Hematopoietic multipotent progenitor cell (in vitro differentiated cells): Measurements from ENCODE around the gene RBP3. TPM values are rescaled to one million over a fixed set of nuclear protein-coding genes. Genes with fewer than 3 reads are reported as not detected.

ENCODE experiments used
- DNase-seq, 3 donors: peaks; one replicate each; pipeline ENCODE4 v3.0.0-alpha.2; 2011 to 2015; ENCODE audit warnings: low read depth in 2 of 3, low spot score in 2 of 3
- total RNA-seq: library from RNA; depleted of rRNA; stranded (reverse); fragments of >200 nt; gene quantifications from one replicate; pipeline ENCODE4 v1.2.3, GENCODE V29; 2012

Gene RBP3
- total RNA-seq, 1 donor = not detected

DNA sequence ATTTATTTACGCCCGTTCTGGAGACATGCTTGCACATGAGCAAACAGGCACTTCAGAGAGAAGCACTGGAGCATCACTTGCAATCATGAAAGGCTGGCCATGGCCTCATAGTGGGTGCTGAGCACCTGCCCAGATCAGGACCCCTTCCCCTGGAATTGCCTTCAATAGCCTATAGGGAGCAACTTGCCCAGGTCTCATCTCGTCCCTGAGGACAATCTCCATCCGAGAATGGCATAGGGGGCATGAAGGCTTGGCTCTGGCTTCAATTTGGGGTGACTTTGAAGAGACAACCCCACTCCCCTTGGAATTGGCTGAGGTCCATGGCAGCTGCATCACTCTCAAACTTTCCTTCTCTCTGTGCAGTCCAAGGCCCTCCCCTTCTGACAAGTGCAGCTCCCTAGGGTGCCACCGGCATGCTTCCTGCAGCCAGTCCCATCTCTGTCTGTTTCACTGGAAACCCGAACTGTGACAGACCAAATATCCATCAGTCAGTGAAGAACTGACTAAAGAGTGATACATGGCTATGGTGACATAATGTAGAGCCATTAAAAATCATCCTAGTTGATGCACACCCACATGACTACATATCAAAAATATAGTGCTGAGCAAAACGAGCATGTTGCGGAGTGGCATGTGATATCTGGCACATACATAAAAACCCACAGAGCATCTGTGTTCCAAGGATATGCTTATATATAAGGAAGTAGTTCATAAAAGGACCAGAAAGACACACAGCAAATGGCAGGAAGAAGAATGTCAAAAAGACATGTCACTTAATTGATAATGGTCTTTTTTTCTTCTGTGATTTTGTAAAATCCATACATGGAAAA, 13.5 kb upstream of the RBP3 start:
- DNase-seq = peak in 1 of 3 donors; percentile 17

DNA sequence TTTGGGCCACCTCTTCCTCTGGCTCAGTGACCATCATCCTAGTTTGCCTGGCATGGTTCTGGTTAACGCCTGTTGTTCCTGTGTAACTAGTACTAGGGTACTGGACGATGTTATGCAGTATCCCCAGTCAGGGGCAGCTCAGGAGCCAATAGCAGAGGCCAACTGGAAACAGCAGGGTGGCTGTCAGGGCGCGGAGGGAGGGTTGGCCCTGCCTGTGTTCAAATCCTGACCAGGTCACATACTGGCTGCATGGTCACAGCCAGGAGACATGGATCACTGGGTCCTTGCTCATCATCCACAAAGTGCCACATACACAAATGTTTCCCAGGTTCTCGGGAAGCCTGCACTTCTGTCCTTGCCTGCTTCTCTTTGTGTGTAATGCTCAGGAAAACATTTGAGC, 12.3 kb upstream of the RBP3 start:
- no peak for DNase-seq

DNA sequence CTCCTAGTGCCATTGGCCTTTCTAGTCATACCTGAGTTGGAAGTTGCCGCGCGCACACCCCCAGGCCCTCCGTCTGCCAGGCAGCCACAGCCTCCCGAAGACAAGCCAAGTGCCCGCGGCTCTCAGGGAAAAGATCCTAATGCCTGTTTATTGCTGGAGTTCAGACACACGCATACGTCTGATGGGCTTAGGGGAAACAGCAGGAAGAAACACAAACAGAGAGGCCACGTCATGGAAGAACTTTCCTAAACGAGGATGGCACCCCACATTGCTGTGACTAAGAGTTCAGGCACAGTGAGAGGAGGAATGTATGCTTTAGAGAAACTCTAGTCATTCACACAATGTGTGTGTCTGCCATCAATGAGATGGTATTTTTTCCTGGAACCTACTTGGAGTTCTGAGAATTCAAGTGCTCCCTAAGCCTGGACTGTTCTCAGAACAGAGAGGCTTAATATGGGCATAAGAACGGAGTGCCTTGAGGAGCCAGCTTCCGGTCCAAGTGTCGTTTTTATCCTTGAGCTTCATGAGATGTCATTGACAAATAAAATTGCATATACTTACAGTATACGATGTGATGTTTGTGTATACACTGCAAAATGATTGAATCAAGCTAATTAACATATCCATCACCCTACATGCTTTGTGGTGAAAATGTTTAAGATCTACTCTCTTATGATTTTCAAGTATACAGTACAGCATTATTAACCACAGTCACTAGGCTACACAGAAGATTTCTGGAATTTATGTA, 11.6 kb upstream of the RBP3 start:
- no peak for DNase-seq

DNA sequence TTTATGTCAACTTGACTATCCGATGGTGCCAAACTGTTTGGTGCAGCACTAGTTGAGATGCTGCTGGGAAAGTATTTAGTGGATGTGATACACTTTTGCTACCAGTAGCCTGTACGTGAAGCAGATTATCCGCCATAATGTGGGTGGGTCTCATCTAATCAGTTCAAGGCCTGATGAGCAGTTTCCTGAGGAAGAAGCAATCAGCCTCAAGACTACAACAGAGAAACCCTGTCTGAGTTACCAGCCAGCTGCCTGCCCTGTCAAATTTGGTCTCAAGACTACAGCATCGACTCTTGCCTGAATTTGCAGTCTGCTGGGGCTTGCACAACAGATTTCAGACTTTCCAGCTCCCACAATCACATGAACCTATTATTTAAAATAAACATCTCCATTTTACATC, 10.9 kb upstream of the RBP3 start:
- no peak for DNase-seq

DNA sequence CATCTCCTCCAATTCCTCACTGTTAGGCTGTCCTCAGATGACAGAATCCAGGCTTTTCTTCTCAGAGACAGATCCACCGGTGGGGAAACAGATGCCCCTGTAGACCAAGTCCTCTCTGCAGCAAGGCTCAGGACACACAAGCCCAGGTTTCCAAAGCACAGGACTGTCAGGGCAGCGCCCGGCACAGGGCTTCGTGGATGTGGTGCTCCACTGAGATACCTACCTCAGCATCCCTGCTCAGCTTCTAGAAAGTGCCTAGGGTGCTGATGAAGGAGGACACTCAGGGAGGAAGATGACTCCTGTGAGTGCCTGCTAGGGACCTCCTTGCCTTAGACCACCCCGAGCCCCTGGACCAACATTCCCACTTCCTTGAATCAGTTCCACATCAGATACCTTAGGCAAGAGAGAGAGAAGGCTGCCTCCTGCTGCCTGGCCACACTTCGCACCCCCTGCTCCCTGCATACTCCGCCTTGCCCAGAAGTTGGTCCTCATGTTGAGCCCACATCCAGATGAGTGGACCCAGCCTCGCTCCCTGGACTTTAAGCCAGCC, 8.9 kb upstream of the RBP3 start:
- no peak for DNase-seq

DNA sequence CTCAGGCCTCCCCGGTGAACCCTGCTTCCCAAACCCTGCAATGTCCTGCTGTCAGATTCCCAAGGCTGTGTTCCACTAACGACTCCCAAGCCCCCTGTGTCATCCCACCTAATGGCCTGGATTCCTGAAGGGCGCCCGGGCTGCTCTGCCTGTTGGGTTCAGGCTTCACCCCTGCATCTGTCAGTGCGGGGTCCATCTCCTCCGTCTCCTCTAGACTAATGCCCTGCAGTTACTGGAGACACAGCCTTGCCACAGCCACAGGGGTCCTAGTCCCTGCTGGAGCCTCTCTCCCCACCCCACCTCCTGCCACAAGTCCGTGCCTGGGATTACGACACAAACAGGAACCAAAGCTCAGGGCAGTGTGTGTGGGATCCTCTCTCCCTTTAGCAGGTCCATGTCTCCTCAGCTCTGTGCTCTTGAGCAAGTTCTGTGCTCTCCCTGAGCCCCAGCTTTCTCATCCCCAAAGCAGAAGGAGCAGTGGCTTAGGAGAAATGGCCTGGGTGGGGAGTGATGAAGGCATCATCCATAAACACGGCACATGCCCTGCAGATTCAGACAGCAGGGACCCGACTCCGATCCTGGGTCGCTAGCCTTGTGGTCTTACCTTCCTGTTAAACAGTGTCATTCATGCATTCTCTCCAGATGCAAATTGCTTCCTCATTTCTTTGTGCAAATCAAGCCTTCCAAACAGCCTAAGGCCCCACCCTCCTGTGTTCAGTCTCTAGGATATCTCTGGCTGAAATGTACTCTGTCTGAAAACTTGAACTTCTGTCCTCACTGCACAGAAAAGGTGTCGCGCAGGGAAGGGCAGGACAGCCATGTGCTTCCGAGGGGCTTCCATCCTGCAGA, 8.2 kb upstream of the RBP3 start:
- peak in 2 of 3 donors; percentile 40 to 82 for DNase-seq

DNA sequence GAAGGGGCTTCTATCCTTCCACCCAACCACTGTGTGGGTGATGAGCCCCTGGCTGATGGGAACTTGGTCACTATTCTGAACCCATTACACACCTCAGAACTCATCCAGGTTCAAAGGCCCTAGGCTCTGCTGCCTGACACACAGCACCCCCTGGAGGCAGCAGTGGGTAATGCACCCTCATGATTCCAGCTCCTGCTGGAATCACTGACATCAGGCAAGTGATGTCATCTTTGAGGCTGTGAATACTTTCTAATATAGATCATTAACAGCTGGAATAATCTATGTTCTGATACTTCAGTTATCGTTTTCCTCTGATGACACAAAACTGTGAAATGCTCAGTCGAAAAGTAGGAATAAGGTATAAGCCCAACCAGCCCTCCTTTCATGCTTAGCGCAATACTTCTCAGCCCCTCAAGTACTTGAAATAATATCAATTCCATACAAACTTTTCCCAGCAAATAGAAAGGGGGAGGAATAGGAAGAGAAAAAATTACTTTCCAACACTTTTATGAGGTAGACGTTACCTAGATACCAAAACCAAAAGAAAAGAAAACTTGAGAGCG, 7.5 kb upstream of the RBP3 start:
- DNase-seq = peak; percentile 49 to 69 (median 51)

DNA sequence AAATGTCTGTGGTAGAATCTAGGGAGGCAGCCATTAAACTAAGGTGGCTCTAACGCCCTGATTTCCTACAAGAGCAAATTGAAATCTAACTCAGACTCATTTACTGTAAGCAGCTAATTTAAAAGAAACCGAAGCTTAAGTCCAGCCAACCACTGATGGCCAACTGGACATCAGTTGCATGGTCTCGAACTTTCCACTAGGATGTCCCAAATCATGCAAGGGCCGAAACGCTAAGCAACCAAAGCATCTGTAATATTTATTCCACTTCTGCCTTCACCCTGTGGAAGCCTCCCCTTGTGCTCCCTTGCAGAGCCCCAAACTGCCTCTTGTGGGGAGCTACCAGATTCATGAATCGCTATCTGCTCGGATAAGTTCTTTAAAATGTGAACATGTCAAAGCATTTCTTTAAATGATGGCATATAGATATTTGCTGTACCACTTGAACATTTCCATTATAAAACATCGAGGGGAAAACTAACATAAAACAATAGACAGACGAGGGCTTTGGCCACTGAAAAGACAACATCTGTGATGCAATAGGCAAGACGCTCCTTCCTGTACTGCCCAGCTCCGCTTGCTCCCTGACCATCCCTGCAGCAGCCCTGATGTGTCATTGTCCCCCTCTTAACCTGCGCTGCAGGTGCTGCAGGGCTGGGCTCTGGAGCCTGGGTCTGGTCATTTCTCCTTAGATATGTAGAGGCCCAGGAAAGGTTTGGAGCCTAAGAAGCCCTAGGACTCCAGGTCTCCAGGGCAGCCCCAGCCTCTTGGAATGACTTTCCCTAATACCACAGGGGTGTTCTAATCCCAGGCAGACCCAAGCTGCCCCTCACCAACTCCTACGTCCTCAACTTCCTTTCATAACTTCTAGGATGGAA, 2.9 kb upstream of the RBP3 start:
- no peak for DNase-seq

DNA sequence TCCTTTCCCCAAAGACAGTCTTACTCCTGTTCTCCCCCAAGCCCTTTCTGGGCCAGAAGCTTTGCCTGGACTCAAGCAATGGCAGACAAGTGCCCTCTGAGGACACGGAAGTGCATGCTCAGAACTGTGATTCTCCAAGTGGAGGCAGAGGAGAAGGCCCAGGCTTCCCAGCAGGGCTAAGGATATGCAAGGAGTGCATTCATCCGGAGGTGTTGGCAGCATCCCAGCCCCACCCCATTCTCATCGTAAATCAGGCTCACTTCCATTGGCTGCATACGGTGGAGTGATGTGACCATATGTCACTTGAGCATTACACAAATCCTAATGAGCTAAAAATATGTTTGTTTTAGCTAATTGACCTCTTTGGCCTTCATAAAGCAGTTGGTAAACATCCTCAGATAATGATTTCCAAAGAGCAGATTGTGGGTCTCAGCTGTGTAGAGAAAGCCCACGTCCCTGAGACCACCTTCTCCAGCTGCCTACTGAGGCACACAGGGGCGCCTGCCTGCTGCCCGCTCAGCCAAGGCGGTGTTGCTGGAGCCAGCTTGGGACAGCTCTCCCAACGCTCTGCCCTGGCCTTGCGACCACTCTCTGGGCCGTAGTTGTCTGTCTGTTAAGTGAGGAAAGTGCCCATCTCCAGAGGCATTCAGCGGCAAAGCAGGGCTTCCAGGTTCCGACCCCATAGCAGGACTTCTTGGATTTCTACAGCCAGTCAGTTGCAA, 1.4 kb upstream of the RBP3 start:
- no peak for DNase-seq

DNA sequence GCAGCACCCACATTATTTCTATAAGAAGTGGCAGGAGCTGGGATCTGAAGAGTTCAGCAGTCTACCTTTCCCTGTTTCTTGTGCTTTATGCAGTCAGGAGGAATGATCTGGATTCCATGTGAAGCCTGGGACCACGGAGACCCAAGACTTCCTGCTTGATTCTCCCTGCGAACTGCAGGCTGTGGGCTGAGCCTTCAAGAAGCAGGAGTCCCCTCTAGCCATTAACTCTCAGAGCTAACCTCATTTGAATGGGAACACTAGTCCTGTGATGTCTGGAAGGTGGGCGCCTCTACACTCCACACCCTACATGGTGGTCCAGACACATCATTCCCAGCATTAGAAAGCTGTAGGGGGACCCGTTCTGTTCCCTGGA, 874 bp upstream of the RBP3 start:
- DNase-seq = no peak

DNA sequence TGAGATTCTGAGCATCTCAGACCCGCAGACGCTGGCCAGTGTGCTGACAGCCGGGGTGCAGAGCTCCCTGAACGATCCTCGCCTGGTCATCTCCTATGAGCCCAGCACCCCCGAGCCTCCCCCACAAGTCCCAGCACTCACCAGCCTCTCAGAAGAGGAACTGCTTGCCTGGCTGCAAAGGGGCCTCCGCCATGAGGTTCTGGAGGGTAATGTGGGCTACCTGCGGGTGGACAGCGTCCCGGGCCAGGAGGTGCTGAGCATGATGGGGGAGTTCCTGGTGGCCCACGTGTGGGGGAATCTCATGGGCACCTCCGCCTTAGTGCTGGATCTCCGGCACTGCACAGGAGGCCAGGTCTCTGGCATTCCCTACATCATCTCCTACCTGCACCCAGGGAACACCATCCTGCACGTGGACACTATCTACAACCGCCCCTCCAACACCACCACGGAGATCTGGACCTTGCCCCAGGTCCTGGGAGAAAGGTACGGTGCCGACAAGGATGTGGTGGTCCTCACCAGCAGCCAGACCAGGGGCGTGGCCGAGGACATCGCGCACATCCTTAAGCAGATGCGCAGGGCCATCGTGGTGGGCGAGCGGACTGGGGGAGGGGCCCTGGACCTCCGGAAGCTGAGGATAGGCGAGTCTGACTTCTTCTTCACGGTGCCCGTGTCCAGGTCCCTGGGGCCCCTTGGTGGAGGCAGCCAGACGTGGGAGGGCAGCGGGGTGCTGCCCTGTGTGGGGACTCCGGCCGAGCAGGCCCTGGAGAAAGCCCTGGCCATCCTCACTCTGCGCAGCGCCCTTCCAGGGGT, 703 bp downstream of the RBP3 start:
- peak in 1 of 3 donors; percentile 7 for DNase-seq

DNA sequence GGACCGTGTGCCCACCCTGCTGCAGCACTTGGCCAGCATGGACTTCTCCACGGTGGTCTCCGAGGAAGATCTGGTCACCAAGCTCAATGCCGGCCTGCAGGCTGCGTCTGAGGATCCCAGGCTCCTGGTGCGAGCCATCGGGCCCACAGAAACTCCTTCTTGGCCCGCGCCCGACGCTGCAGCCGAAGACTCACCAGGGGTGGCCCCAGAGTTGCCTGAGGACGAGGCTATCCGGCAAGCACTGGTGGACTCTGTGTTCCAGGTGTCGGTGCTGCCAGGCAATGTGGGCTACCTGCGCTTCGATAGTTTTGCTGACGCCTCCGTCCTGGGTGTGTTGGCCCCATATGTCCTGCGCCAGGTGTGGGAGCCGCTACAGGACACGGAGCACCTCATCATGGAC, 1.4 kb downstream of the RBP3 start:
- DNase-seq = no peak

DNA sequence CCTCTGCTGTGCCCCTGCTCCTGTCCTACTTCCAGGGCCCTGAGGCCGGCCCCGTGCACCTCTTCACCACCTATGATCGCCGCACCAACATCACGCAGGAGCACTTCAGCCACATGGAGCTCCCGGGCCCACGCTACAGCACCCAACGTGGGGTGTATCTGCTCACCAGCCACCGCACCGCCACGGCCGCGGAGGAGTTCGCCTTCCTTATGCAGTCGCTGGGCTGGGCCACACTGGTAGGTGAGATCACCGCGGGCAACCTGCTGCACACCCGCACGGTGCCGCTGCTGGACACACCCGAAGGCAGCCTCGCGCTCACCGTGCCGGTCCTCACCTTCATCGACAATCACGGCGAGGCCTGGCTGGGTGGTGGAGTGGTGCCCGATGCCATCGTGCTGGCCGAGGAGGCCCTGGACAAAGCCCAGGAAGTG, 1.8 kb downstream of the RBP3 start:
- DNase-seq = no peak

DNA sequence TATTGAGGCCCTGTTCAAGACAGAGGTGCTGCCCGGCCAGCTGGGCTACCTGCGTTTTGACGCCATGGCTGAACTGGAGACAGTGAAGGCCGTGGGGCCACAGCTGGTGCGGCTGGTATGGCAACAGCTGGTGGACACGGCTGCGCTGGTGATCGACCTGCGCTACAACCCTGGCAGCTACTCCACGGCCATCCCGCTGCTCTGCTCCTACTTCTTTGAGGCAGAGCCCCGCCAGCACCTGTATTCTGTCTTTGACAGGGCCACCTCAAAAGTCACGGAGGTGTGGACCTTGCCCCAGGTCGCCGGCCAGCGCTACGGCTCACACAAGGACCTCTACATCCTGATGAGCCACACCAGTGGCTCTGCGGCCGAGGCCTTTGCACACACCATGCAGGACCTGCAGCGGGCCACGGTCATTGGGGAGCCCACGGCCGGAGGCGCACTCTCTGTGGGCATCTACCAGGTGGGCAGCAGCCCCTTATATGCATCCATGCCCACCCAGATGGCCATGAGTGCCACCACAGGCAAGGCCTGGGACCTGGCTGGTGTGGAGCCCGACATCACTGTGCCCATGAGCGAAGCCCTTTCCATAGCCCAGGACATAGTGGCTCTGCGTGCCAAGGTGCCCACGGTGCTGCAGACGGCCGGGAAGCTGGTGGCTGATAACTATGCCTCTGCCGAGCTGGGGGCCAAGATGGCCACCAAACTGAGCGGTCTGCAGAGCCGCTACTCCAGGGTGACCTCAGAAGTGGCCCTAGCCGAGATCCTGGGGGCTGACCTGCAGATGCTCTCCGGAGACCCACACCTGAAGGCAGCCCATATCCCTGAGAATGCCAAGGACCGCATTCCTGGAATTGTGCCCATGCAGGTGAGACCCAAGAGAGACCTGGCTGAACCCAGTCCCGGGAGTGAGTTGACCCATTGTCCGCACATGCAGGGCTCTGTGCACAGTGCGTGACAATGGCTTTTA, 2.8 kb downstream of the RBP3 start:
- no peak for DNase-seq

DNA sequence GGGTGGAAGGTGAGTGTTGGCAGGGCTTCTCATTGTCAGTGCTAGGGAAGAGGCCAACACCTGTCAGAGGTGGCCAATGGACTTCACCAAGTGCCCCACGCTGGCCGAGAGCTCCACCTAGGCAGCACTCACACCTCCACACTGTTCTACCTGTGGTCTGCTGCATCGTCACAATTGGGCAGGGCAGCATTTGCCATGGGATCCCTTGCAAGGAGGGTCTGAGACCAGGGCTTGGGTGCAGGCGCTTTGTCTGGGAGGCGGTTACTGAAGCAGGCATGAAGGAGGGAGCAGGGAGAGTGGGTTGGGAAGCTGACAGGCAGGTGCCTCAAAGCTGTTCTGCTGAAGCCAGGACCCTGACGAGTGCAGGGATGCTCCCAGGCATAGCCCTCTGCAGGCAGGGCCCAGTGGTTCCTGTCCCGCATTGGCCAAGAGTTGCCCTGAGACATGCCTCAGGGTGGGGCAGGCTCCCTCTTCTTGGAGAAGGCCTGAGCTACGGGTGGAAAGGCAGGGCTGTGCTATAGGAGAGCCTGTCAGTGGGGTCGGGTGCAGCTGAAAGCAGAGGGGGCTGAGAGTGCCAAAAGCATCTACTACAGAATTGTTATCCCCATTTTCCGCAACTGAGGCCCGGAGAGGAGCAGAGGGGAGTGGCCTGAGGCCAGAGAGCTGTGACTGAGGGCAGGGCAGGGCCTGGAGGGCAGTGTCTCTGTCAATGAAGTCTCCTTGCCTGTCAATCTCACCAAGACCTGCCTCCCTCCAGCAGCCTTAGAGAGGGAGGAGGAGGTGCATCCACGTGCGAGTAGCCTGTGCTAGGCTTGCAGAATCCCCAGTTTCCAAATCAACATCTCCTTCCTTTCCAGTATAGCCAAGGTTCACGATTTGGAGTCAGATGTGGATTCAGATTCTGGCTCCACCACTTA, 4.0 kb downstream of the RBP3 start:
- DNase-seq = no peak

DNA sequence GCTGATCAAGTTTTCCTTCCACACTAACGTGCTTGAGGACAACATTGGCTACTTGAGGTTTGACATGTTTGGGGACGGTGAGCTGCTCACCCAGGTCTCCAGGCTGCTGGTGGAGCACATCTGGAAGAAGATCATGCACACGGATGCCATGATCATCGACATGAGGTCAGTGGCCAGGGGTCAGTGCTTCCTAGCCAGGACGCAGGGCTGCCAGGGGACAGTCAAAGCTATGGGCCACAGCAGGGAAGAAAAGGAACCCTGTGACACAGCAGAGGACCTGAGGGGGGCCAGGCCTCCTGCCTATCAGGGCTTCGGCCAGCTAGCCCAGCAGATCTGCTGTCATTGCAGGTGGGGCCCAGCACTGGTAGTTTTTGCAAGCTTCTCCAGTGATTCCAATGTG, 5.2 kb downstream of the RBP3 start:
- no peak for DNase-seq
